Neural cell (in vitro differentiated cells): ENCODE results near the gene WWC2.

ENCODE experiments used
- SMC3 ChIP-seq: fragments of 450-650 bp; conservative IDR thresholded peaks from 2 replicates; pipeline ENCODE4 v1.6.1; 2014; ENCODE audit warnings: antibody characterized with exemption, mild to moderate bottlenecking, moderate library complexity; ENCODE audit not compliant: poor library complexity
- TF ChIP-seq, protein P1 (sequence below): fragments of 450-650 bp; IDR thresholded peaks from 2 replicates; pipeline ENCODE4 v1.5.1; 2014; ENCODE audit warnings: antibody characterized with exemption, mild to moderate bottlenecking, moderate library complexity; ENCODE audit not compliant: poor library complexity, severe bottlenecking

DNA sequence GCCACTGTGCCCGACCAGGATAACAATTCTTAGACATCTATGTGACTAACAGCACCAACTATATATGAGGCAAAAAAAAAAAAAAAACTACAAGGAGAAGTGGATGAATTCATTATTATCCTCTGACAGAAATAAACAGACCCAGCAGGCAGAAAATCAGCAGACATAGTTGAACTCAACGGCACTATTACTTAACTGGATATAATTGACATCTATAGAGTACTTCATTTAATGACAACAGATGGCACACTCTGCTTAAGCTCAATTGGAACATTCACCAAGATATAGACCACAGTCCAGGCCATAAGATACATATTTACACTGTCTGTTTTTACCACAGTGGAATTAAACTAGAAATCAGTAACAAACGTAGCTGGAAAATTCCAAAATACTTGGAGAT lies 207.8 kb downstream of the WWC2 start:
- TF ChIP-seq, protein P1, sequence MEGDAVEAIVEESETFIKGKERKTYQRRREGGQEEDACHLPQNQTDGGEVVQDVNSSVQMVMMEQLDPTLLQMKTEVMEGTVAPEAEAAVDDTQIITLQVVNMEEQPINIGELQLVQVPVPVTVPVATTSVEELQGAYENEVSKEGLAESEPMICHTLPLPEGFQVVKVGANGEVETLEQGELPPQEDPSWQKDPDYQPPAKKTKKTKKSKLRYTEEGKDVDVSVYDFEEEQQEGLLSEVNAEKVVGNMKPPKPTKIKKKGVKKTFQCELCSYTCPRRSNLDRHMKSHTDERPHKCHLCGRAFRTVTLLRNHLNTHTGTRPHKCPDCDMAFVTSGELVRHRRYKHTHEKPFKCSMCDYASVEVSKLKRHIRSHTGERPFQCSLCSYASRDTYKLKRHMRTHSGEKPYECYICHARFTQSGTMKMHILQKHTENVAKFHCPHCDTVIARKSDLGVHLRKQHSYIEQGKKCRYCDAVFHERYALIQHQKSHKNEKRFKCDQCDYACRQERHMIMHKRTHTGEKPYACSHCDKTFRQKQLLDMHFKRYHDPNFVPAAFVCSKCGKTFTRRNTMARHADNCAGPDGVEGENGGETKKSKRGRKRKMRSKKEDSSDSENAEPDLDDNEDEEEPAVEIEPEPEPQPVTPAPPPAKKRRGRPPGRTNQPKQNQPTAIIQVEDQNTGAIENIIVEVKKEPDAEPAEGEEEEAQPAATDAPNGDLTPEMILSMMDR, result no peak
- TF ChIP-seq SMC3, result no peak
